Thoracic aorta (tissue), 2 donors: ENCODE data around the gene CHL1. TPM values are rescaled to one million over a fixed set of nuclear protein-coding genes. Genes with fewer than 3 reads are reported as not detected.

Source experiments
- ATAC-seq: fragments of 150-250 bp; one replicate; pipeline ENCODE4 v1.8.0; 2017; ENCODE audit warnings: low read depth; ENCODE audit not compliant: insufficient number of reproducible peaks, low FRiP score
- DNase-seq: peaks from one replicate; pipeline ENCODE4 v3.0.0-alpha.2; 2020; ENCODE audit warnings: low spot score
- H3K27ac ChIP-seq, 2 donors: fragments of 200-600 bp; sonication (generic); 1 replicate in 1 of 2; 2 replicates in 1 of 2; pipeline ENCODE4 v1.5.1; 2016; ENCODE audit warnings: mild to moderate bottlenecking in 2 of 2, moderate library complexity in 2 of 2
- H3K27me3 ChIP-seq: fragments of 200-600 bp; sonication (generic); replicated peaks from 2 replicates; pipeline ENCODE4 v1.6.0; 2016; ENCODE audit warnings: mild to moderate bottlenecking; ENCODE audit not compliant: insufficient read depth
- H3K36me3 ChIP-seq: fragments of 200-600 bp; sonication (generic); one replicate; pipeline ENCODE4 v1.5.1; 2016
- H3K4me1 ChIP-seq, 2 donors: fragments of 200-600 bp; sonication (generic); 1 replicate in 1 of 2; 2 replicates in 1 of 2; pipeline versions ENCODE4 v1.5.1 to v1.6.0; 2016; ENCODE audit warnings: low read depth in 2 of 2, mild to moderate bottlenecking in 1 of 2; ENCODE audit not compliant: control insufficient read depth in 1 of 2
- H3K4me3 ChIP-seq: fragments of 200-600 bp; sonication (generic); 2 replicates; pipeline ENCODE4 v1.5.1; 2016; ENCODE audit warnings: mild to moderate bottlenecking
- H3K9me3 ChIP-seq: fragments of 200-600 bp; sonication (generic); 2 replicates; pipeline ENCODE4 v1.5.1; 2016
- total RNA-seq, 2 donors: library from RNA; depleted of rRNA; stranded (reverse); fragments of >200 nt; gene quantifications; one replicate each; pipeline versions ENCODE4 v1.1.0 to v1.2.3, GENCODE V29; 2016
- TF ChIP-seq, protein P1 (sequence below): fragments of 200-600 bp; sonication (generic); IDR thresholded peaks from one replicate; pipeline ENCODE4 v1.5.1; 2019; ENCODE audit warnings: antibody characterized with exemption

The CHL1 gene
- total RNA-seq, 2 donors from 2014 or later: 2.0 to 7.5 TPM

DNA sequence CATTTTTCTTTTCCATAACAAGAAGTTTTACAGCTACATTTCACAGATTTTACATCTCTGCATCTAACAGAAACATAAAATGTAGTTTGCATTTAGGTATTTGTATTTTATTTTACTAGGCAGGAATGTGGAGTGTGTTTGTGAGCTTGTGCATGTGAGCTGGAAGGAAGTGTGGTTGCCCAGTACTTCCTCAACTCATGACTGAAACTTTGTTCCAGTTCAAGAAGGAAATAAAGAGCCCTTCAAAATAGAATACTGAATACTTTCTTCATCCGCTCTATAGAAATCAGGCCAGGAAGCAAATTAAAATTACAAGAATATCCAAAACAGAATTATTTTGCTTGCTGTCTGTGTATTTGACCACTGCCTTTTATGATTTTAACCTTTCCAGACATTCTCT is 81.3 kb downstream of the CHL1 start:
- no peaks in the 10 kb centered on the region for H3K9me3 ChIP-seq
- no peaks in the 10 kb centered on the region for H3K27me3 ChIP-seq
- ATAC-seq (no peak), DNase-seq (no peak)
- no peak overlapping the region for H3K27ac ChIP-seq
- no peaks in the 10 kb centered on the region for H3K4me1 ChIP-seq
- no peaks in the 10 kb centered on the region for H3K36me3 ChIP-seq
- TF ChIP-seq, protein P1, sequence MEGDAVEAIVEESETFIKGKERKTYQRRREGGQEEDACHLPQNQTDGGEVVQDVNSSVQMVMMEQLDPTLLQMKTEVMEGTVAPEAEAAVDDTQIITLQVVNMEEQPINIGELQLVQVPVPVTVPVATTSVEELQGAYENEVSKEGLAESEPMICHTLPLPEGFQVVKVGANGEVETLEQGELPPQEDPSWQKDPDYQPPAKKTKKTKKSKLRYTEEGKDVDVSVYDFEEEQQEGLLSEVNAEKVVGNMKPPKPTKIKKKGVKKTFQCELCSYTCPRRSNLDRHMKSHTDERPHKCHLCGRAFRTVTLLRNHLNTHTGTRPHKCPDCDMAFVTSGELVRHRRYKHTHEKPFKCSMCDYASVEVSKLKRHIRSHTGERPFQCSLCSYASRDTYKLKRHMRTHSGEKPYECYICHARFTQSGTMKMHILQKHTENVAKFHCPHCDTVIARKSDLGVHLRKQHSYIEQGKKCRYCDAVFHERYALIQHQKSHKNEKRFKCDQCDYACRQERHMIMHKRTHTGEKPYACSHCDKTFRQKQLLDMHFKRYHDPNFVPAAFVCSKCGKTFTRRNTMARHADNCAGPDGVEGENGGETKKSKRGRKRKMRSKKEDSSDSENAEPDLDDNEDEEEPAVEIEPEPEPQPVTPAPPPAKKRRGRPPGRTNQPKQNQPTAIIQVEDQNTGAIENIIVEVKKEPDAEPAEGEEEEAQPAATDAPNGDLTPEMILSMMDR: no peak
- H3K4me3 ChIP-seq: no peak overlapping the region

GRCh38 chr3:278300-279064 is 81.9 kb downstream of the CHL1 start:
- ATAC-seq (no peak), DNase-seq (no peak)
- Histone ChIP-seq H3K4me3 (no peak overlapping the region), H3K36me3 (no peaks in the 10 kb centered on the region), H3K27me3 (no peaks in the 10 kb centered on the region), H3K9me3 (no peaks in the 10 kb centered on the region), H3K4me1 (no peaks in the 10 kb centered on the region), H3K27ac (no peak overlapping the region)
- TF ChIP-seq, protein P1: no peak

GRCh38 chr3:279325-279724 is 82.8 kb downstream of the CHL1 start:
- Histone ChIP-seq H3K9me3 (no peaks in the 10 kb centered on the region), H3K27me3 (no peaks in the 10 kb centered on the region), H3K36me3 (no peaks in the 10 kb centered on the region), H3K4me1 (no peaks in the 10 kb centered on the region), H3K4me3 (no peak overlapping the region), H3K27ac (no peak overlapping the region)
- TF ChIP-seq, protein P1: no peak
- no peak for ATAC-seq
- no peak for DNase-seq

- Histone ChIP-seq H3K9me3 (no peaks in the 10 kb centered on the region), H3K4me3 (no peak overlapping the region), H3K4me1 (no peaks in the 10 kb centered on the region), H3K36me3 (no peaks in the 10 kb centered on the region), H3K27ac (no peak overlapping the region), H3K27me3 (no peaks in the 10 kb centered on the region)
- ATAC-seq (no peak), DNase-seq (no peak)
- TF ChIP-seq, protein P1: no peak
Measured at GRCh38 chr3:280681-281080, 84.1 kb downstream of the CHL1 start.

DNA sequence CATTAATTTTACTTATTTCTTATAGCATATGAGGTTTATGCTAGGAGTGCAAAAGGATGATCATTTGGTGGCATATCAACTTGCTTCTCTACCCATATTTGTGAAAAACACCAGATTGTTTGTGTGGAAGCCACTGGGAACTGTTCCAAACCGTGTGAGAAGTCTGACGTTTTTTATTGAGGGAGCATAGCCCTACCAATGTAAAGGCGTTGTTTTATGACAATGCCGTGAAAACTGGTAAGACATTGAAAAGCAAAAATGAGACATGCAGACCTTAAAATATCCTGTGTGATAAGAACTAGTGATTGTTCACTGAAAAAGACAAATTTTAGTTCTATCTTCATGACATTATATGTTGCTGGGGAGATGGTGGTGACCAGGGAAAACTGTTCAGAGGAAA is 87.8 kb downstream of the CHL1 start:
- Histone ChIP-seq H3K4me1 (no peaks in the 10 kb centered on the region), H3K27ac (no peak overlapping the region), H3K9me3 (no peaks in the 10 kb centered on the region), H3K36me3 (no peaks in the 10 kb centered on the region), H3K27me3 (no peaks in the 10 kb centered on the region), H3K4me3 (no peak overlapping the region)
- DNase-seq: no peak
- TF ChIP-seq, protein P1: no peak
- ATAC-seq: no peak
